ENCODE results near the gene COL5A1. TPM values are rescaled to one million over a fixed set of nuclear protein-coding genes. Genes with fewer than 3 reads are reported as not detected.

The COL5A1 gene
- total RNA-seq, 4 donors from 2014 or later: 7.1 to 69.3 (median 16.1) TPM

DNA sequence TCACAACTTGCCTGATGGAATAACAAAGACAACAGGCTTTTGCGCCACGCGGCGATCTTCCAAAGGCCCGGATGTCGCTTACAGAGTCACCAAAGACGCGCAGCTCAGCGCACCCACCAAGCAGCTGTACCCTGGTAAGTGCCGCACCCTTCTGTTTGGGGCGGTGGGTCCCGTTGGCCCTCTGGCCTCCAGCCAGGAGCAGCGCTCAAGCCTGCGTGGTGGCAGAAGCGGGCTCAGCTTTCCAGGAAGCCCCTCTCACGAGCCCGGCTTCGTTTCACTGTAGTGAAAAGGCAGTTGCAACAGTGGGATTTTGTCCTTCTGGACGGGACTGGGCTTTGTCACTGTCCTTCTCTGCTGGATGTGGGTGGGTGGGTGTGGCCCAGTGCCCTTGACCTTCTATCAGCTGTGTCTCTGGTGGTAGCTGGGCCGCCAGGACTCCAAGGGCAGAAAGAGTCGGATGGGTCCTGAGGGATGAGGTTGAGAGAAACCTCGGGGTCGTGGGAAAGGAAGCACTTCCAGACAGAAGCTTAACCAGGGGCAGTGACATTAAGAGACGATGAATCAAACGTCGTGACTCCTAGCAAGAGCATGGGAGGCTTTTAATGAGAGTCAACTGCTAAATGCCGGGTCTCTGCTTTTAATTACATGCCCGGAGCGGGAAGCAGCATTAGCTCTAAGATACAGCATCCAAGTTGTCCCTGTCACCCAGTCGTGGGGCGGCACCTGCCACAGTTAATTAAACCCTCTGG lies 49.5 kb downstream of the COL5A1 start:
- Histone ChIP-seq H3K4me3 (no peak overlapping the region), H3K27me3 (no peaks in the 10 kb centered on the region), H3K27ac (peak overlapping the region in 1 of 4 donors; percentile 12), H3K4me1 (peaks cover 0 to 6% (median 5%) of the 10 kb centered on the region in 4 donors), H3K36me3 (no peaks in the 10 kb centered on the region), H3K9me3 (no peaks in the 10 kb centered on the region)
- intact Hi-C loops (cut with DNase I; ENCODE audit: low total_unique reads): no loop called here
- 54 to 75% methylated on average over 10 to 31 of the region's 31 CpGs for WGBS, 2 donors (ENCODE audit: low coverage in 1 of 2)
- in situ Hi-C loops (cut with MboI; ENCODE audit: low pct_ligation_motif_present in 1 of 4, low pct_unique_long_range_greater_than_20kb in 1 of 4, low sequenced_read_pairs in 3 of 4): loop anchor here in 1 of 4 donors (25.0 kb wide), 1 partner anchor 296 kb away; no protein-coding TSS in a partner anchor
- TF ChIP-seq POLR2A (IDR thresholded peaks at IDR 0.05) (no peak), EP300 (IDR thresholded peaks at IDR 0.05; ENCODE audit: low read depth) (no peak), POLR2AphosphoS5 (IDR thresholded peaks at IDR 0.05) (no peak)
- TF ChIP-seq, protein P1, sequence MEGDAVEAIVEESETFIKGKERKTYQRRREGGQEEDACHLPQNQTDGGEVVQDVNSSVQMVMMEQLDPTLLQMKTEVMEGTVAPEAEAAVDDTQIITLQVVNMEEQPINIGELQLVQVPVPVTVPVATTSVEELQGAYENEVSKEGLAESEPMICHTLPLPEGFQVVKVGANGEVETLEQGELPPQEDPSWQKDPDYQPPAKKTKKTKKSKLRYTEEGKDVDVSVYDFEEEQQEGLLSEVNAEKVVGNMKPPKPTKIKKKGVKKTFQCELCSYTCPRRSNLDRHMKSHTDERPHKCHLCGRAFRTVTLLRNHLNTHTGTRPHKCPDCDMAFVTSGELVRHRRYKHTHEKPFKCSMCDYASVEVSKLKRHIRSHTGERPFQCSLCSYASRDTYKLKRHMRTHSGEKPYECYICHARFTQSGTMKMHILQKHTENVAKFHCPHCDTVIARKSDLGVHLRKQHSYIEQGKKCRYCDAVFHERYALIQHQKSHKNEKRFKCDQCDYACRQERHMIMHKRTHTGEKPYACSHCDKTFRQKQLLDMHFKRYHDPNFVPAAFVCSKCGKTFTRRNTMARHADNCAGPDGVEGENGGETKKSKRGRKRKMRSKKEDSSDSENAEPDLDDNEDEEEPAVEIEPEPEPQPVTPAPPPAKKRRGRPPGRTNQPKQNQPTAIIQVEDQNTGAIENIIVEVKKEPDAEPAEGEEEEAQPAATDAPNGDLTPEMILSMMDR (IDR thresholded peaks at IDR 0.05): no peak
- no peak for DNase-seq

DNA sequence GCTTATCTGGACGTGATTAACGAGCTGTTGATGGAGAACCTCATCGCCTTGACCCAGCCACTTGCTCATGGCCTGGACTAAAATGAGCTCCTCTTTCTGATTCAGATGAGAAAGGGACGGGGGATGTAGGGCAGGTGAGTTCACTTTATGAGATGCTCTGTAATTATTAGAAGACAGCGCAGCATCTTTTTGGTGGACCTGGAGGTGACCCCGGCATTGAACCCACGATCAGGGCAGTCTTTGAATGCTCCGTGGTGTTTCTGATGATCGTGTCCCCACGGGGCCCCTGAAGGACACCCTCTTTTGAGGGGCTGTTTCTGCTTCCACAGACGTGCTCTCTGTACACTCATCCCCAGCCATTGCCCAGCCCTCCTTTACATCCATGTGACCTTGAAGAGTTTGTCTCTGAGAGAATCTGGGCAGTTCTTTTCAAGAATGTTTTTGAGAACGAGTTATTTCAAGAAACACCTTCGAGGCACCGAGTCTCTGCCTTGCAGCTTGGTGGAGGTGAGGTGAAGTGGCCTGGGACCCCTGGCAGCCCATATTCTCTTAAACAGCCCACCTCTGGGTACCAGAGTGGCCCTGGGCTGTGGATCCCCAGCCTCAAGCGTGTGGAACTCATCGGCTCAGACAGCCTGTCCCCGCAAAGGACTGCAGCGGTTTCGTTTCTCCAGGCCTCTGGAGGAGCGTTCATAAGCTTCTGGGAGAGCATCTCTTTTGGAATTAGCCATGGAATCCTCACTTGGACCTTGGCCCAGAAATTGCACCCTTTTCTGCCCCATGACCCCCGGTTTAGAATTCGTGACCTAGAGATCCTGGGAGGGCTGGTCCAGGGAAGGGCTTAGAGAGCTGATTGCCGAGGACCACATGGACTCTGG lies 50.3 kb downstream of the COL5A1 start:
- 60 to 75% methylated on average over 1 to 23 of the region's 23 CpGs for WGBS, 2 donors (ENCODE audit: low coverage in 1 of 2)
- intact Hi-C loops (cut with DNase I; ENCODE audit: low total_unique reads): no loop called here
- Histone ChIP-seq H3K9me3 (no peaks in the 10 kb centered on the region), H3K36me3 (no peaks in the 10 kb centered on the region), H3K27ac (peak overlapping the region in 2 of 4 donors; percentile 12 to 25), H3K27me3 (no peaks in the 10 kb centered on the region), H3K4me3 (no peak overlapping the region), H3K4me1 (peaks cover 0 to 6% (median 5%) of the 10 kb centered on the region in 4 donors)
- DNase-seq: no peak
- in situ Hi-C loops (cut with MboI; ENCODE audit: low pct_ligation_motif_present in 1 of 4, low pct_unique_long_range_greater_than_20kb in 1 of 4, low sequenced_read_pairs in 3 of 4): loop anchor here in 1 of 4 donors (25.0 kb wide), 1 partner anchor 295 kb away; no protein-coding TSS in a partner anchor
- TF ChIP-seq, protein P1 (IDR thresholded peaks at IDR 0.05): no peak
- TF ChIP-seq POLR2AphosphoS5 (IDR thresholded peaks at IDR 0.05) (no peak), POLR2A (IDR thresholded peaks at IDR 0.05) (no peak)

DNA sequence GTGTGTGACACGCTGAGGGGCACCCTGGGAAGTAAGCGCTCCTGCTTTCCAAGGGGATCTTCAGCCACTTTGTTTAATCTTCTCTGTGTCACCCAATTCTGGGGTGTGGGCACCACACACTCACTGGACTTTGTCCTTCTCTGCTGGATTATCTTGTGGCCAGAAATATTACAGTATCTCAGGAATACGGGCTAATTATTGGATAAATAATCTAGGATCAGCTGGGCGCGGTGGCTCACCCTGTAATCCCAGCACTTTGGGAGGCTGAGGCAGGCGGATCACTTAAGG lies 50.9 kb downstream of the COL5A1 start:
- H3K36me3 ChIP-seq: no peaks in the 10 kb centered on the region
- H3K4me1 ChIP-seq: peaks cover 0 to 6% (median 5%) of the 10 kb centered on the region in 4 donors
- in situ Hi-C loops (cut with MboI; ENCODE audit: low pct_ligation_motif_present in 1 of 4, low pct_unique_long_range_greater_than_20kb in 1 of 4, low sequenced_read_pairs in 3 of 4): loop anchor here in 1 of 4 donors (25.0 kb wide), 1 partner anchor 295 kb away; no protein-coding TSS in a partner anchor
- TF ChIP-seq, protein P1 (IDR thresholded peaks at IDR 0.05): no peak
- no peak for TF ChIP-seq EP300 (IDR thresholded peaks at IDR 0.05; ENCODE audit: low read depth)
- TF ChIP-seq POLR2AphosphoS5 (IDR thresholded peaks at IDR 0.05): no peak
- no peak for TF ChIP-seq POLR2A (IDR thresholded peaks at IDR 0.05)
- no peak overlapping the region for H3K27ac ChIP-seq
- no peaks in the 10 kb centered on the region for H3K9me3 ChIP-seq
- DNase-seq: no peak
- no peak overlapping the region for H3K4me3 ChIP-seq
- intact Hi-C loops (cut with DNase I; ENCODE audit: low total_unique reads): no loop called here
- WGBS, 2 donors (ENCODE audit: low coverage in 1 of 2): 73 to 80% methylated on average over 2 to 6 of the region's 6 CpGs
- H3K27me3 ChIP-seq: no peaks in the 10 kb centered on the region

DNA sequence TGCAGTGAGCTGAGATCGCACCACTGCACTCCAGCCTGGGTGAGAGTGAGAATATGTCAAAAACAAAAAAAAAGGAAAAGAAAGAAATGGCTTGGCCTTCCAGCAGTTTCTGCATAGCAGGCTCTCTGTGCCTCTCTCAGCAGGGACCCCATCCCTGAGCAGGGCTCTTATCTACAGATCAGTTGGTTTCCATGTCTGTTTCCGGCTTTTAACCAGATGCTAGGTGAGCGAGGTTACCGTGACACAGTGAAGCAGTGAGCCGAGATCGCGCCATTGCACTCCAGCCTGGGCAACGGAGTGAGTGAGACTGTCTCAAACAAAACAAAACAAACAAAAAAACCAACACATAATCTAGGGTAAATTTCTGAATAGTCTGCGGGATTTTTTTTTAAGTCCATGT lies 51.4 kb downstream of the COL5A1 start:
- TF ChIP-seq POLR2A (IDR thresholded peaks at IDR 0.05) (no peak), EP300 (IDR thresholded peaks at IDR 0.05; ENCODE audit: low read depth) (no peak), POLR2AphosphoS5 (IDR thresholded peaks at IDR 0.05) (no peak)
- TF ChIP-seq, protein P1 (IDR thresholded peaks at IDR 0.05): no peak
- H3K4me3 ChIP-seq: no peak overlapping the region
- no peak overlapping the region for H3K27ac ChIP-seq
- H3K27me3 ChIP-seq: no peaks in the 10 kb centered on the region
- H3K36me3 ChIP-seq: no peaks in the 10 kb centered on the region
- WGBS, 2 donors (ENCODE audit: low coverage in 1 of 2): 68 to 76% methylated on average over 9 of the region's 9 CpGs
- no peak for DNase-seq
- peaks cover 0 to 6% (median 5%) of the 10 kb centered on the region in 4 donors for H3K4me1 ChIP-seq
- intact Hi-C loops (cut with DNase I; ENCODE audit: low total_unique reads): no loop called here
- in situ Hi-C loops (cut with MboI; ENCODE audit: low pct_ligation_motif_present in 1 of 4, low pct_unique_long_range_greater_than_20kb in 1 of 4, low sequenced_read_pairs in 3 of 4): loop anchor here in 1 of 4 donors (25.0 kb wide), 1 partner anchor 294 kb away; no protein-coding TSS in a partner anchor
- H3K9me3 ChIP-seq: no peaks in the 10 kb centered on the region
